ENCODE measurements around the gene EIF3C.
"Not testable (repeated sequence)": the region's sequence is repeated elsewhere in the genome, so short reads cannot be mapped to it uniquely, and the experiment has no call there.

The EIF3C gene

DNA sequence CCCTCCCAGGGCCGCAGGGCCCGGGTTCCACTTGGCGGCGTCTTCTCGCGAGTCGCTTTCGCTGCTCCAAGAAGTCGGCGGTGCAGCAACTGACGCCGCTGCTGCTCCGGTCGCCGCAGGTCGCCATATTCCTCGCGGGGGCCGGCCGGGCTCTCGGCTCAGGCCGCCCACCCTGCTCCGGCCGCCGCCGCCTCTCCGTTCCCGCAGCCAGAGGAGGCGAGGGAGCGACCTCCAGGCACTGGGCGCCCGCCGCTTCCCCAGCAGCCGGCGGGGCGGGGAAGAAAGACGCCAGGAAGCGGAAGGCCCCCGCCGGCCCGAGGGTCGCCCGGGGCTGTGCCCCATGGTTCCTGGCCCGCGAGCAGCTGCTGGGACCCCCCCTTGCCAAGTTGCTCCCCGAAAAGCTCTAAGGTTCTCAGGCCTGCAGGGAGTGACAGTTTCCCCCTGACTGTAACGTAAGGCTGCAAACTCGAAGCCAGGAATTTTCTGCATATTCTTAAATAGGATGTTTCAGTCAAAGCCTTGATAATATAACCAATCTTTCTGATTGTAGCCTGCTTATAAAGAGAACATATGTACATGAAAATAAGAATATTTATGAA is 39.3 kb downstream of the EIF3C start:
- not testable (repeated sequence) for DNase-seq

GRCh38 chr16:28751487-28751886 is 40.2 kb downstream of the EIF3C start, which contains the start of gene NPIPB9:
NPIPB9 (plus strand) TSS chr16:28751787.
- DNase-seq, result not testable (repeated sequence)

GRCh38 chr16:28781697-28782096 is 70.4 kb downstream of the EIF3C start:
- DNase-seq, result not testable (repeated sequence)

DNA sequence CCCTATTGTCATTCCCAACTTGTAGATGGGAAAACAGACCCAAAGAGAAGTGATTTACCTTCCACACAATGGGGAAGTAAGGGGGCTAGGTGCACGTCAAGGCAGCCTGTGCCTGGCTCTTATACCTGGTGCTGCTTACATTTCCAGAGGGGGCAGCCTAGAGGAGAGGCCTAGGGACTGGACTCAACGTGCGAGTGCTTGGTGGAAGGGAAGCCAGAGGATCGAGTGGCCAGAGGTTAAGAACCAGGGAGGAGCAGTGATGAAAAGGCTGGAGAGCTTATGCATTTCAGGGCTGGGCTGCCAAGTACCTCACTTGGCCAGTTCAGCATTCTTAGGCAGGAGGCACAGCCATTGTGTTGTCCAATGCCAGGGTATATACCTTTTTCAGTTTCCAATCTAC is 71.1 kb downstream of the EIF3C start:
- DNase-seq, result not testable (repeated sequence)

Data from stimulated activated CD4-positive, alpha-beta T cell treated with anti-CD3 and anti-CD28 coated beads, Interleukin-4, amount 100 ng/mL, for 4 hours (primary cell).